ENCODE data around the gene PDE4B.

The PDE4B gene

DNA sequence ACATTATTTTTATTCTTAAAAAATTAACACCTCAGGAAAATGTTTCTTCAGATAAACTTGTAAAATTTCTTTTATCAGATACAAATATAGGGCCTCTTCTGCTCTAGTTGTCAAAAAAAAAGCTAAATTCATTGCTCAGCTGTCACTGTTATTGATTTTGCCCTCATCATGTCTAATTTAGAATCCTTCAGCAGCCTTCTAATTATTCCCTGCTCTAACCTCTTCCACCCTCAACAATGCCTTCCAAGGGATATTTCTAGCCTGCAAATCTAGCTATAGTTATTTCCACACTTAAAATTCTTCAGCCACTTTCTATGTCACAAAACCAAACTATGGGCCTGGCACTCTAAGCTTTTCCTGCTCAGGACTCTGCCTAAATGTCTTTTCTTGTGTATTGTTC is 25.2 kb downstream of the PDE4B start:
- H3K4me1 ChIP-seq (ENCODE audit: control insufficient read depth, low read depth, low read length): no peaks in the 10 kb centered on the region
- no peaks in the 10 kb centered on the region for H3K27me3 ChIP-seq (ENCODE audit: insufficient read depth, low read length, poor library complexity)
- H3K27ac ChIP-seq (ENCODE audit: low read depth, low read length): no peak overlapping the region
- no peak overlapping the region for H3K18ac ChIP-seq (ENCODE audit: low read length)
- H3K9ac ChIP-seq (ENCODE audit: low read length): no peak overlapping the region
- no peak overlapping the region for H2BK120ac ChIP-seq (ENCODE audit: low read depth, low read length)
- H2BK15ac ChIP-seq (replicated peaks; ENCODE audit: low read depth): no peak overlapping the region
- H3K23ac ChIP-seq (ENCODE audit: low read length): no peak overlapping the region
- no peak overlapping the region for H4K8ac ChIP-seq (ENCODE audit: low read depth, low read length)
- H3K79me2 ChIP-seq (ENCODE audit: control insufficient read depth, insufficient read depth, low read length): no peaks in the 10 kb centered on the region
- no peak overlapping the region for H2AK5ac ChIP-seq (ENCODE audit: low read length)
- no peaks in the 10 kb centered on the region for H3K79me1 ChIP-seq (ENCODE audit: low read length)
- no peak overlapping the region for H2BK5ac ChIP-seq (ENCODE audit: low read length)
- H3K4ac ChIP-seq (ENCODE audit: low read depth, low read length): no peak overlapping the region
- no peak overlapping the region for H3K4me3 ChIP-seq (ENCODE audit: low read length)
- H3K4me2 ChIP-seq (ENCODE audit: low read length): no peak overlapping the region
- no peaks in the 10 kb centered on the region for H3K36me3 ChIP-seq (ENCODE audit: control insufficient read depth, insufficient read depth, low read length)
- DNase-seq: no peak
- no peak overlapping the region for H3K56ac ChIP-seq (ENCODE audit: low read length)
- no peak overlapping the region for H4K5ac ChIP-seq (ENCODE audit: low read length)

DNA sequence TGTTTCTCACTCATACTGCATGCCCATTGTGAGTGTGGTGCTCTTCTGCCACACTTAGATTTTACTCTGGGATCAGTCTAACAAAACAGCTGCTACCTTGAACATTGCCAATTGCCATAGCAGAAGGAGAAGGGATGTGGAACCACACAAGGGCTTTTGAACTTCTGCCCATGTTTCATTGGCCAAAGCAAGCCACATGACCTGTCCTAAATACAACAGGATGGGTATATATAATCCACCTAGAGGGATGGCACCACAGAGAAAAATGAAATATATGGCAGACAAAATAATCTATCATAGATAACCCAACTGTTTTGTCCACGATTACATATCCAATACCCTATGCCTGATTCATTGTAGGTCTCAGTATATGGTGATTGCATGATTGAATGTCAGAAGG is 26.3 kb downstream of the PDE4B start:
- no peaks in the 10 kb centered on the region for H3K36me3 ChIP-seq (ENCODE audit: control insufficient read depth, insufficient read depth, low read length)
- no peak overlapping the region for H3K4me3 ChIP-seq (ENCODE audit: low read length)
- no peak overlapping the region for H3K56ac ChIP-seq (ENCODE audit: low read length)
- no peak overlapping the region for H2AK5ac ChIP-seq (ENCODE audit: low read length)
- no peak overlapping the region for H3K4ac ChIP-seq (ENCODE audit: low read depth, low read length)
- H3K9ac ChIP-seq (ENCODE audit: low read length): no peak overlapping the region
- no peak overlapping the region for H3K27ac ChIP-seq (ENCODE audit: low read depth, low read length)
- H3K23ac ChIP-seq (ENCODE audit: low read length): no peak overlapping the region
- H4K8ac ChIP-seq (ENCODE audit: low read depth, low read length): no peak overlapping the region
- no peak overlapping the region for H2BK15ac ChIP-seq (replicated peaks; ENCODE audit: low read depth)
- no peak overlapping the region for H4K5ac ChIP-seq (ENCODE audit: low read length)
- no peak overlapping the region for H3K4me2 ChIP-seq (ENCODE audit: low read length)
- H3K79me1 ChIP-seq (ENCODE audit: low read length): no peaks in the 10 kb centered on the region
- H3K27me3 ChIP-seq (ENCODE audit: insufficient read depth, low read length, poor library complexity): no peaks in the 10 kb centered on the region
- H3K4me1 ChIP-seq (ENCODE audit: control insufficient read depth, low read depth, low read length): no peaks in the 10 kb centered on the region
- no CpG with 5 or more reads among the region's 1 CpG for WGBS (ENCODE audit: extremely low coverage, insufficient coverage, low lambda C conversion rate)
- DNase-seq: no peak
- H2BK120ac ChIP-seq (ENCODE audit: low read depth, low read length): no peak overlapping the region
- H3K18ac ChIP-seq (ENCODE audit: low read length): no peak overlapping the region
- no peak overlapping the region for H2BK5ac ChIP-seq (ENCODE audit: low read length)
- no peaks in the 10 kb centered on the region for H3K79me2 ChIP-seq (ENCODE audit: control insufficient read depth, insufficient read depth, low read length)

DNA sequence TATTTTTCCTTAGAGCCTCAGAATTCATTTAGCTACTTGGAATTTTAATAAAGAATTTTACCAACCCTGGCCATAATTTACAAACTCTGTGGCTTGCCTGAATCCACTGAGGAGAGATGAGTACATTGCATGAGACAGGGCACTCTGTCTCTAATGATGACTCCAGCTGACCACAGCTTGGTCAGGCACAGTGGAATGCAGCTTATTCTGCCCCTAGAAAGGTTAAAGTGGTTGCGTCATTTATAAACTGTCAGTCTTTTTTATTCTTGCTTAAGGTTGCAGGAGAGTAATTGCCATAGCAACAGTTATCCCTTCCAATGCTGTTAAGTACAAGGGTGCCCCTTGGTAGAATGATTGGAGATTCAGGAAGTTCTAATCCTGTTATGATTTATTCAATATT is 28.3 kb downstream of the PDE4B start:
- no peak overlapping the region for H4K5ac ChIP-seq (ENCODE audit: low read length)
- H3K27ac ChIP-seq (ENCODE audit: low read depth, low read length): no peak overlapping the region
- H3K4me1 ChIP-seq (ENCODE audit: control insufficient read depth, low read depth, low read length): no peaks in the 10 kb centered on the region
- no CpG with 5 or more reads among the region's 1 CpG for WGBS (ENCODE audit: extremely low coverage, insufficient coverage, low lambda C conversion rate)
- no peak overlapping the region for H3K23ac ChIP-seq (ENCODE audit: low read length)
- no peak overlapping the region for H3K4me2 ChIP-seq (ENCODE audit: low read length)
- H2BK15ac ChIP-seq (replicated peaks; ENCODE audit: low read depth): no peak overlapping the region
- H3K27me3 ChIP-seq (ENCODE audit: insufficient read depth, low read length, poor library complexity): no peaks in the 10 kb centered on the region
- no peak overlapping the region for H3K4ac ChIP-seq (ENCODE audit: low read depth, low read length)
- H4K8ac ChIP-seq (ENCODE audit: low read depth, low read length): no peak overlapping the region
- no peak overlapping the region for H2AK5ac ChIP-seq (ENCODE audit: low read length)
- H3K36me3 ChIP-seq (ENCODE audit: control insufficient read depth, insufficient read depth, low read length): no peaks in the 10 kb centered on the region
- H3K56ac ChIP-seq (ENCODE audit: low read length): no peak overlapping the region
- no peak overlapping the region for H2BK5ac ChIP-seq (ENCODE audit: low read length)
- no peaks in the 10 kb centered on the region for H3K79me2 ChIP-seq (ENCODE audit: control insufficient read depth, insufficient read depth, low read length)
- H3K4me3 ChIP-seq (ENCODE audit: low read length): no peak overlapping the region
- H3K79me1 ChIP-seq (ENCODE audit: low read length): no peaks in the 10 kb centered on the region
- no peak overlapping the region for H3K18ac ChIP-seq (ENCODE audit: low read length)
- DNase-seq: peak; percentile 7
- no peak overlapping the region for H3K9ac ChIP-seq (ENCODE audit: low read length)
- H2BK120ac ChIP-seq (ENCODE audit: low read depth, low read length): no peak overlapping the region

DNA sequence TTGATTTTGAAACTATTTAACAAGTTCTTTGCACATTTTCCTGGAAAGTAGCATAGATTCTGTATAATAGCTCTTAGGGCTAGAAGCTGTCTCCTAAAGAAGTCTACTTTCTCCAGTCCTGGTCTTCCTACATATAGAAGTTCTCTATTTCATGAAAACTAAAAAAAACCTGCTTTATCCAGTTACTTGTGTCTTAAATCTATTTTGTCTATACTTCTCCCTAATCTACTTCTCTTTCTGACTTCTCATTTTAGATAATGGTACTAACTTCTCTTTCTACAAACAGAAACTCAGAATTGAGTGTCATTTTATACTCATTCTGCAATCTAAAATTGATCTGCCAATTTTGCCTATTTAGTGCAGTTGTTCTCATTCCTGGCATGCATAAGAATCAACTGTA is 28.7 kb downstream of the PDE4B start:
- no peaks in the 10 kb centered on the region for H3K79me1 ChIP-seq (ENCODE audit: low read length)
- H3K4me1 ChIP-seq (ENCODE audit: control insufficient read depth, low read depth, low read length): no peaks in the 10 kb centered on the region
- no peak overlapping the region for H3K4me2 ChIP-seq (ENCODE audit: low read length)

DNA sequence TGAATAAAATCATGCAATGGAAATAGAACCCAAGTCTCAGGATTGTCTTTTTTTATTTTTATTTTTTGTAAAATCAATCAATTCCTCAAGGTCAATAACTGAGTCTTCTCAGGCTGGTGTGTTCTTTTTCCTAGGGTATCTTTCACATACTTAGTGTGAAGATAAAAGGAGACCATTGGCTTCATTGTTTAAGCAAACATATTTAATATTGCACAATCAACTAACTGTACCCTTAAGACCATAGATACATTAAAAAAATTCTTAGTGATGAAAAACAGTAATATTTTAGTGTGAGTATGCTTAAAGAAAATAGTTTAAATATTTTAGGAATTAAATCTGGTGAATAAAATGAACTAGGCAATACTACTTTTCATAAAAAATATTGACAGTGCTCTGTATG is 31.4 kb downstream of the PDE4B start:
- H3K36me3 ChIP-seq (ENCODE audit: control insufficient read depth, insufficient read depth, low read length): no peaks in the 10 kb centered on the region
- no peak overlapping the region for H3K4me3 ChIP-seq (ENCODE audit: low read length)
- H3K4me2 ChIP-seq (ENCODE audit: low read length): no peak overlapping the region
- H3K56ac ChIP-seq (ENCODE audit: low read length): no peak overlapping the region
- DNase-seq: no peak
- no peak overlapping the region for H2BK5ac ChIP-seq (ENCODE audit: low read length)
- H3K23ac ChIP-seq (ENCODE audit: low read length): no peak overlapping the region
- no peaks in the 10 kb centered on the region for H3K79me2 ChIP-seq (ENCODE audit: control insufficient read depth, insufficient read depth, low read length)
- H4K8ac ChIP-seq (ENCODE audit: low read depth, low read length): no peak overlapping the region
- no peaks in the 10 kb centered on the region for H3K27me3 ChIP-seq (ENCODE audit: insufficient read depth, low read length, poor library complexity)
- H2BK120ac ChIP-seq (ENCODE audit: low read depth, low read length): no peak overlapping the region
- H3K9ac ChIP-seq (ENCODE audit: low read length): no peak overlapping the region
- H2AK5ac ChIP-seq (ENCODE audit: low read length): no peak overlapping the region
- no peak overlapping the region for H4K5ac ChIP-seq (ENCODE audit: low read length)
- no peak overlapping the region for H3K18ac ChIP-seq (ENCODE audit: low read length)
- no peak overlapping the region for H3K27ac ChIP-seq (ENCODE audit: low read depth, low read length)
- no peaks in the 10 kb centered on the region for H3K4me1 ChIP-seq (ENCODE audit: control insufficient read depth, low read depth, low read length)
- H2BK15ac ChIP-seq (replicated peaks; ENCODE audit: low read depth): no peak overlapping the region
- H3K4ac ChIP-seq (ENCODE audit: low read depth, low read length): no peak overlapping the region
- H3K79me1 ChIP-seq (ENCODE audit: low read length): no peaks in the 10 kb centered on the region

More for the DNA sequence above, 28.7 kb downstream of the PDE4B start:
- H3K27ac ChIP-seq (ENCODE audit: low read depth, low read length): no peak overlapping the region
- no peak overlapping the region for H3K18ac ChIP-seq (ENCODE audit: low read length)
- no peak overlapping the region for H2BK120ac ChIP-seq (ENCODE audit: low read depth, low read length)
- no peak overlapping the region for H3K23ac ChIP-seq (ENCODE audit: low read length)
- no peaks in the 10 kb centered on the region for H3K27me3 ChIP-seq (ENCODE audit: insufficient read depth, low read length, poor library complexity)
- no peak overlapping the region for H2AK5ac ChIP-seq (ENCODE audit: low read length)
- H3K4ac ChIP-seq (ENCODE audit: low read depth, low read length): no peak overlapping the region
- no peak overlapping the region for H2BK5ac ChIP-seq (ENCODE audit: low read length)
- no peak overlapping the region for H4K8ac ChIP-seq (ENCODE audit: low read depth, low read length)
- H3K56ac ChIP-seq (ENCODE audit: low read length): no peak overlapping the region
- H4K5ac ChIP-seq (ENCODE audit: low read length): no peak overlapping the region
- no peaks in the 10 kb centered on the region for H3K79me2 ChIP-seq (ENCODE audit: control insufficient read depth, insufficient read depth, low read length)
- no peak for DNase-seq
- H3K36me3 ChIP-seq (ENCODE audit: control insufficient read depth, insufficient read depth, low read length): no peaks in the 10 kb centered on the region
- H3K9ac ChIP-seq (ENCODE audit: low read length): no peak overlapping the region
- H2BK15ac ChIP-seq (replicated peaks; ENCODE audit: low read depth): no peak overlapping the region
- no peak overlapping the region for H3K4me3 ChIP-seq (ENCODE audit: low read length)

DNA sequence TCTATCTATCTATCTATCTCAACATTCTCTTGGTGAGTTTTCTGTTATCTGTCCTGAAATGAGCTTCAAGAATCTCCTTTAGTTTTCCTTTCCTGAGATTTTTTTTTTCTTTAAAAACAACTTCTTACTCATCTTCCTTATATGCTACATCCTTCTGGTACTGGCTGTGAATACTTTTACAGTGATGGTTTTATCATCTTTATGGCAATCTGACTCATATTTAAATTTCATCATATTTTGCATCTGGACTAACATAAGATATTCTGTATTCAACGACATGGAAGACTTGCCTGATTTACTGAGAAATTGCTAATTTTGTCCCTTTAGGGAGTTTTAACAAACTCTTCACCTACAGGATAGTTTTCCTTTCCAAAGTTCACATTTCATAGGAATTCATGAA is 33.0 kb downstream of the PDE4B start:
- no peaks in the 10 kb centered on the region for H3K27me3 ChIP-seq (ENCODE audit: insufficient read depth, low read length, poor library complexity)
- no peak overlapping the region for H2BK5ac ChIP-seq (ENCODE audit: low read length)
- H3K9ac ChIP-seq (ENCODE audit: low read length): no peak overlapping the region
- no peak overlapping the region for H2AK5ac ChIP-seq (ENCODE audit: low read length)
- H4K8ac ChIP-seq (ENCODE audit: low read depth, low read length): no peak overlapping the region
- no peaks in the 10 kb centered on the region for H3K36me3 ChIP-seq (ENCODE audit: control insufficient read depth, insufficient read depth, low read length)
- WGBS (ENCODE audit: extremely low coverage, insufficient coverage, low lambda C conversion rate): no CpG with 5 or more reads among the region's 1 CpG
- H3K4me3 ChIP-seq (ENCODE audit: low read length): no peak overlapping the region
- no peak overlapping the region for H3K4me2 ChIP-seq (ENCODE audit: low read length)
- H3K27ac ChIP-seq (ENCODE audit: low read depth, low read length): no peak overlapping the region
- no peak overlapping the region for H3K56ac ChIP-seq (ENCODE audit: low read length)
- no peak overlapping the region for H4K5ac ChIP-seq (ENCODE audit: low read length)
- no peaks in the 10 kb centered on the region for H3K79me1 ChIP-seq (ENCODE audit: low read length)
- no peak for DNase-seq
- H3K23ac ChIP-seq (ENCODE audit: low read length): no peak overlapping the region
- H3K18ac ChIP-seq (ENCODE audit: low read length): no peak overlapping the region
- no peak overlapping the region for H2BK120ac ChIP-seq (ENCODE audit: low read depth, low read length)
- no peak overlapping the region for H3K4ac ChIP-seq (ENCODE audit: low read depth, low read length)
- H3K79me2 ChIP-seq (ENCODE audit: control insufficient read depth, insufficient read depth, low read length): no peaks in the 10 kb centered on the region
- H3K4me1 ChIP-seq (ENCODE audit: control insufficient read depth, low read depth, low read length): no peaks in the 10 kb centered on the region
- no peak overlapping the region for H2BK15ac ChIP-seq (replicated peaks; ENCODE audit: low read depth)

Measured in mesendoderm (in vitro differentiated cells).